Activated CD8-positive, alpha-beta memory T cell treated with anti-CD3 and anti-CD28 coated beads for 36 hours (primary cell): Measurements from ENCODE around the gene SETD9. TPM values are rescaled to one million over a fixed set of nuclear protein-coding genes. Genes with fewer than 3 reads are reported as not detected.

Experiments
- CTCF ChIA-PET: fragments of 350-600 bp; sonication (Branson Sonifier 250); formaldehyde crosslinking; loops from one replicate; lab custom pipeline; 2021; ENCODE audit warnings: antibody characterized with exemption; lab: Charles Lee
- POLR2A ChIA-PET: fragments of 350-600 bp; sonication (Branson Sonifier 250); formaldehyde crosslinking; loops from one replicate; lab custom pipeline; 2021; ENCODE audit warnings: antibody characterized with exemption; lab: Charles Lee
- total RNA-seq, 2 experiments: library from RNA; stranded (reverse); gene quantifications; one replicate each; pipeline ENCODE4 v1.2.3, GENCODE V29; 2021

Gene SETD9, protein sequence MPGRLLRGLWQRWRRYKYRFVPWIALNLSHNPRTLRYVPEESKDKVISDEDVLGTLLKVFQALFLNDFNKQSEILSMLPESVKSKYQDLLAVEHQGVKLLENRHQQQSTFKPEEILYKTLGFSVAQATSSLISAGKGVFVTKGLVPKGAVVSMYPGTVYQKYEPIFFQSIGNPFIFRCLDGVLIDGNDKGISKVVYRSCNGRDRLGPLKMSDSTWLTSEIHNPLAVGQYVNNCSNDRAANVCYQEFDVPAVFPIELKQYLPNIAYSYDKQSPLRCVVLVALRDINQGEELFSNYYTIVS
- 10 to 100 TPM; 14.8 to 16.1 TPM for total RNA-seq

- CTCF ChIA-PET, result interaction anchor here (1.2 to 1.6 kb wide), 2 partner anchors 9 to 228 kb away, joined by 4 to 5 read pairs; no protein-coding TSS in a partner anchor
- POLR2A ChIA-PET, result interaction anchor here (0.5 to 1.9 kb wide), 5 partner anchors 9 to 266 kb away, joined by 3 to 10 read pairs (median 7); partner anchors contain the start of gene GPBP1
These were observed at the start of gene SETD9 for GRCh38 chr5:56909294-56910209. Gene SETD9, plus strand, starts transcription at chr5:56909596. Its CDS starts 50 bp downstream, at chr5:56909646.

GRCh38 chr5:56861893-56862485, 47.4 kb upstream of the SETD9 start:
- POLR2A ChIA-PET, result no interaction called here
- CTCF ChIA-PET, result no interaction called here

- CTCF ChIA-PET, result no interaction called here
These were observed 46.5 kb upstream of the SETD9 start for GRCh38 chr5:56862909-56863308.

GRCh38 chr5:56871777-56872176, 37.6 kb upstream of the SETD9 start:
- ChIA-PET CTCF (no interaction called here), POLR2A (no interaction called here)

More at GRCh38 chr5:56862909-56863308, 46.5 kb upstream of the SETD9 start:
- POLR2A ChIA-PET, result no interaction called here

DNA sequence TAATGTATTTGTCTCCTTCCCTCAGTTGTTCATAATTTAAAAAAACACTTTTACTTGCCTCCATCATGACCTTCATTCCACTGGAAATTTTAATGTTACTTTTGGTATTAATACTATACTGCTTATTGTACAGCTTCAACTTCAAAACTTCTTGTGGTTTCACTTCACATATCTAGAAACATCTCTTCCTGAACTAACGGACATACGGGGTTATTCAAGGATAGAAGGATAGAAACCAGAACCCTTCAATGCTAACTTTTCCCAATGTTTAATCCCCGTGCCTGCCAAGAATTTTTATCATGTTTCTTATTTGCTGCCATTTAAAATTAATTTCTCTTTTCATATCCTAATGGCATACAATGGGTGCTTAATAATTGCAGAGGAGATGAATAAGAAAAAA, 36.3 kb upstream of the SETD9 start:
- CTCF ChIA-PET, result no interaction called here
- POLR2A ChIA-PET, result no interaction called here

DNA sequence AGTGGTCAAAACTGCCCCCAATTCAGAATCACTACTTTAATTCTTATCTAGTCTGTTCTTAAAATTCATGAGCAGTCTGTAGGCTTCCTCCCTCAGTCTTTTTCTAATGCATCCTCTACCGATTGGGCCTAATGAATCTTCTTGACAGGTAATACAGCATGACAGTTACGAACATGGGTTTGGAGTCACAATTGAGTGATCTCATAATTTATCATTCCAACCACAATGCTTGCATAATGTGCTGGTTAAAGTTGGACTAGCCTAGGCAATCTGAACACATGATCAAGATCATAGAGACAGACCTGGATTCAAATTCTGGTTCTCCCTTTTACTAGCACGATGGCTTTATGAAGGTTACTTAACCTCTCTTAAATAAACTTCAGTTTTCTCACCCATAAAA, 33.1 kb upstream of the SETD9 start:
- CTCF ChIA-PET, result no interaction called here
- POLR2A ChIA-PET, result no interaction called here

GRCh38 chr5:56881571-56881970, 27.8 kb upstream of the SETD9 start:
- ChIA-PET CTCF (no interaction called here), POLR2A (no interaction called here)

DNA sequence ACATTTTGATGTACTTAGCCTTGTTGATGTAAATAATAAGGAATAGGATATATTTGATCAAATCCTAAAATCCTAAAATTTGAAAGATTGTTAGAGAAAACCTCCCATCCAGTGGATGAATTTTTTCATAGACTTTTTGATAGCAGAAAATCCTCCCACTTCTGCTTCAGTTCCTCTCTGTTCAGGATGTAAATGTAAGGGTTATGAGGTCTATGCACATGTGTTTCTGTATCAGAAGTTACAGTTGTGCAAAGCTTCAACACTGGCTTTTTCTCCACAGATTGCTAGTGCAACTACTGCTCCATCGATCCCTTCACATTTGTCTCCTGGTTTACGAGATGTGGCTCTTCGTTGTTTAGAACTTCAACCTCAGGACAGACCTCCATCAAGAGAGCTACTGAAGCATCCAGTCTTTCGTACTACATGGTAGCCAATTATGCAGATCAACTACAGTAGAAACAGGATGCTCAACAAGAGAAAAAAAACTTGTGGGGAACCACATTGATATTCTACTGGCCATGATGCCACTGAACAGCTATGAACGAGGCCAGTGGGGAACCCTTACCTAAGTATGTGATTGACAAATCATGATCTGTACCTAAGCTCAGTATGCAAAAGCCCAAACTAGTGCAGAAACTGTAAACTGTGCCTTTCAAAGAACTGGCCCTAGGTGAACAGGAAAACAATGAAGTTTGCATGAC, 16.0 kb upstream of the SETD9 start:
- CTCF ChIA-PET, result no interaction called here
- POLR2A ChIA-PET, result no interaction called here

DNA sequence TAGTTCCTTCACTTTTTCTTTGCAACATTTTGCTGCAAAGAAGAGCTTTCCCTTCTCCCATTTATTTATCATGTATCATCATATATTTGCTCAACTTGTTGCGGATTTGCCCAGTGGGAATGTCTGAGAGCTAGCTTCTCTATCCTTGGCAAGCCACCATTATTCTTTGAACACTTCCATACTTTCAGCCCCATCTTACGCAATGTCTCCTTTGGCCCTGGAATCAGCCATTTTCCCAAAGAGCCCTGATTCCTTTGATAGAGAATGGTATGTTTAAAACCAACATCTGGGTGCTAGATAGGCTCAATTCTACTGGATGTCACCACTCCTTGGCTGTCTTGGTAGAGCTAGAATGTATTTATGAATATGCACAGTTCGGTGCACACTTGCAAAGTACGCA, 12.6 kb upstream of the SETD9 start:
- ChIA-PET CTCF (no interaction called here), POLR2A (no interaction called here)

DNA sequence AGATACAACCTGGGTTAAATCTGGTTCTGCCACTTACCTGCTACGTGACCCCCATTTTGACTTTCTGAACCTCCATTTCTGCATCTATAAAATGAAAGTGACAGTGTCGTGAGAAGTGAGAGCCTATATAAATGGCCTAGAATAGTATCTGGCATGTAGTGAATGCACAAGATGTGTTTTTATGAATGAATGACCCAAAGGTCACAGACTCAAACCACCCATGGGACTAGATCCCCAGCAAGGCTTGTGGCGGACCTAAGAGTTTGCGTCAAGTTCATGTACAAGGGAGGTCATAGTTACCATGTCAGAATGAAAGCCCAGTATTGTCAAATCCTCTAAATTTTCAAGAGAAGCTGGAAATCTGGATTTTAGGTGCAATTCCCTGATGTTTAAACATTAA, 11.2 kb upstream of the SETD9 start:
- ChIA-PET CTCF (no interaction called here), POLR2A (no interaction called here)

GRCh38 chr5:56900395-56900794, 9.0 kb upstream of the SETD9 start:
- POLR2A ChIA-PET, result no interaction called here
- CTCF ChIA-PET, result interaction anchor here (0.6 to 0.8 kb wide), 2 partner anchors 9 to 1686 kb away, joined by 3 to 4 read pairs; partner anchors contain the start of gene SETD9

DNA sequence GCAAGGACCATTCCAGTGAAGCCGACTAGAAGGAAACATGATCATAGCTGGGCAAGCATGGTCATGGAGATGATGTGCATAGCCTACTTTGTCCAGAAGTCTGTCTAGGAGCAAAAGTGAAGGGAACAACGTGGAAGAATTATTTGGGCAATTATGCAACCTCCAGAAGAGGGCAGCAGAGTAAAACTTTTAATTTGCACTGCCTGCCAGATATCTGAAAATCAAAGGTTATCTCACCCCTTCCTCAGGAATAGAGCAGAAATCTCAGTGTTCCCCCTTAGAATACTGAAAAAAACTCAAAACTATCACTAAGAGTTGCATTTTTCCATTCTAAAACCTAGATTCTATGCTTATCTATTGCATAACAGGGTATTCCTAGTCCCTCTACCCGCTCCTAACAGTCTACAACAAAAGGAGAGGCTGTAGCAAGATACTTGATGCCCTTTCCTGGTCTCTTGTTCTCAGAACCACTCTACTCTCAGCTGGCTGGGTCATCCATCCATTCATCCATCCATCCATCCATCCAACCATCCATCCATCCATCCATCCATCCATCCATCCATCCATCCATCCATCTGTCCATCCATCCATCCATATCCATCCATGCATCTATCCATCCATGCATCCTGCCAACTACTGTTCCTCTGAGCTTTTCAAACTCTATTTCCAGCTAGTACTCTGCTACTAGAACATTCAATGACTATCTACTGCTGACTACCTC, 8.4 kb upstream of the SETD9 start:
- POLR2A ChIA-PET, result no interaction called here

DNA sequence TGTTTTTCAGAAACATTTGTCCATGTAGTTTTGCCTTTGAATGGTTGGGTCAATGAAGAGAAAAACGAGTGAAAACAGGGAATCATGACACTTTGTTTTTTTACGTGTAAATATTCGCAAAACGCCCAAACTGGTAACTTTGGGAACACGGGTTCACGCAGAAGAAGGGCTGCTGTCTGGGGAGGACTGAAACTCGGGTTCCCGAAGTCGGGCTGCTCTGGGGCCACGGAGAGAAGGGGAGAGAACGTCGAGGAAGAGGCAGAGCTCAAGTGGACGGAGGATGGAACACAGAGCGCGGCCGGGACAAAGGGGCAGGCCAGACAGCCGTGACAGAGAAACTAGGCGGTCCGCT, 478 bp upstream of the SETD9 start:
- CTCF ChIA-PET, result interaction anchor here (1.6 kb wide), 1 partner anchor 9 kb away, joined by 4 read pairs; no protein-coding TSS in a partner anchor
- POLR2A ChIA-PET, result no interaction called here

More for the DNA sequence above, 8.4 kb upstream of the SETD9 start:
- CTCF ChIA-PET, result interaction anchor here (0.6 to 1.5 kb wide), 3 partner anchors 237 to 1687 kb away, joined by 3 to 8 read pairs (median 3); no protein-coding TSS in a partner anchor

GRCh38 chr5:56910210-56910965, 992 bp downstream of the SETD9 start:
- CTCF ChIA-PET, result interaction anchor here (1.2 to 1.6 kb wide), 2 partner anchors 10 to 227 kb away, joined by 4 to 5 read pairs; no protein-coding TSS in a partner anchor
- POLR2A ChIA-PET, result interaction anchor here (0.5 to 1.9 kb wide), 5 partner anchors 8 to 265 kb away, joined by 3 to 10 read pairs (median 7); partner anchors contain the start of gene GPBP1

DNA sequence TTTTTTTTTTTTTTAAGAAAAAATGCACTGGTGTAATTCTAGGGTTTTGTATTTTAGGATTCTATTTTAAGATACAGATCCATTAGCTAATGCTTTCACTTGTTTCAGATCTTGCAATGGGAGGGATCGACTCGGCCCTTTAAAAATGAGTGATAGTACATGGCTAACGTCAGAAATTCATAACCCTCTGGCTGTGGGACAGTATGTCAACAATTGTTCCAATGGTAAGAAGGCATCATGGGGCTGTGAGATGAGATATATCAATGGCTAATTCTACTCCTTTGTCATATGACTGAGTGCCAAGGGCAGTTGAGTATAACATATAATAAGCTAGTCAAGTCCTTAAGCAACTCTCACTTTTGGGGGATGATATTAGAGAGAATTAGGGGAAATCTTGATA, 4.4 kb downstream of the SETD9 start:
- ChIA-PET CTCF (no interaction called here), POLR2A (no interaction called here)

GRCh38 chr5:56914678-56915077, 5.3 kb downstream of the SETD9 start:
- CTCF ChIA-PET, result no interaction called here
- POLR2A ChIA-PET, result no interaction called here

DNA sequence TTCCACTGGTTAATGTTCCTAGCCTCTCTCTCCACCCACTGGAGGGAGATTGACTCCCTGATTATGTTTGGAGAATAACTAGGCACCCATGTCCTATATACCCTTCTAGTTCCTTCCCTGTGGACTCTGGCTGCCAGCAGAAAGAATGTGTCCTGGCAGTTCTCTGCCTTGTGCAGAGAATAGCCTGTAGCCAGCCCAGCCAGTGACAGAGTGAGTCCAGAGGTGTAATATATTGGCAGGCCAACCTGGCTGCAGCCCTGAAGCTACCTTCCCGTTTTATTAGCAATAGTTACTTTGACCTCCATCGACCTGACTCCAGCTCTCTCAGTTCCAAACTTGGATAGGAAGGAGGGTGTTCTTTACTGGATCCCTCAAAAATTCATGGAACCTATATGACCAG, 8.1 kb downstream of the SETD9 start:
- CTCF ChIA-PET, result no interaction called here
- POLR2A ChIA-PET, result interaction anchor here (1.2 kb wide), 1 partner anchor 7 kb away, joined by 3 read pairs; no protein-coding TSS in a partner anchor

GRCh38 chr5:56918054-56918453, 8.7 kb downstream of the SETD9 start:
- POLR2A ChIA-PET, result interaction anchor here (0.6 to 1.2 kb wide), 2 partner anchors 8 to 183 kb away, joined by 3 to 8 read pairs; no protein-coding TSS in a partner anchor
- CTCF ChIA-PET, result no interaction called here
